Esophagus muscularis mucosa (tissue), 4 donors: ENCODE results near the gene BTBD9. TPM values are rescaled to one million over a fixed set of nuclear protein-coding genes. Genes with fewer than 3 reads are reported as not detected.

Source experiments
- DNase-seq: peaks from one replicate; pipeline ENCODE4 v3.0.0-alpha.2; 2017; ENCODE audit errors: extremely low spot score
- H3K27ac ChIP-seq, 4 donors: fragments of 200-600 bp; sonication (generic); replicated peaks in 1 of 4; 1 replicate in 3 of 4; 2 replicates in 1 of 4; pipeline ENCODE4 v1.5.1; 2016 to 2019; ENCODE audit warnings: mild to moderate bottlenecking in 1 of 4
- H3K27me3 ChIP-seq, 4 donors: fragments of 200-600 bp; sonication (generic); one replicate each; pipeline versions ENCODE4 v1.5.1 to v1.6.0; 2016 to 2019
- H3K36me3 ChIP-seq, 4 donors: fragments of 200-600 bp; sonication (generic); one replicate each; pipeline ENCODE4 v1.5.1; 2016 to 2019
- H3K4me1 ChIP-seq, 4 donors: fragments of 200-600 bp; sonication (generic); one replicate each; pipeline ENCODE4 v1.5.1; 2016 to 2019
- H3K4me3 ChIP-seq, 4 donors: fragments of 200-600 bp; sonication (generic); 1 replicate in 2 of 4; 2 replicates in 2 of 4; pipeline ENCODE4 v1.5.1; 2016 to 2019; ENCODE audit warnings: mild to moderate bottlenecking in 4 of 4, moderate library complexity in 1 of 4
- H3K9me3 ChIP-seq, 4 donors: fragments of 200-600 bp; sonication (generic); 1 replicate in 3 of 4; 2 replicates in 1 of 4; pipeline ENCODE4 v1.5.1; 2016 to 2019
- EP300 ChIP-seq: sonication (generic); formaldehyde crosslinking; IDR thresholded peaks from one replicate; pipeline ENCODE4 v1.6.1; 2017; ENCODE audit warnings: antibody characterized with exemption
- POLR2A ChIP-seq: fragments of 450-650 bp; IDR thresholded peaks from one replicate; pipeline ENCODE4 v1.6.1; 2017; ENCODE audit warnings: antibody characterized with exemption, moderate library complexity, mild to moderate bottlenecking, low read depth
- POLR2AphosphoS5 ChIP-seq, 2 donors: sonication (generic); formaldehyde crosslinking; IDR thresholded peaks; one replicate each; pipeline ENCODE4 v1.6.1; 2017; ENCODE audit warnings: antibody characterized with exemption in 2 of 2
- WGBS: methylation state at CpG from one replicate; pipeline ENCODE4 v1.1.5; 2018; 5-methylcytosine and 5-hydroxymethylcytosine counted together
- intact Hi-C: fragments of 100-400 bp; cut with DNase I; formaldehyde crosslinking; loops from one replicate; pipeline ENCODE4 v1.15.1; 2023
- total RNA-seq, 4 donors: library from RNA; depleted of rRNA; stranded (reverse); fragments of >200 nt; gene quantifications; one replicate each; pipeline versions ENCODE4 v1.1.0 to v1.2.1, GENCODE V29; 2016
- TF ChIP-seq, protein P1 (sequence below), 3 experiments: fragments of 200-600 bp in 2 of 3; fragments of 450-650 bp in 1 of 3; sonication (generic) in 2 of 3; IDR thresholded peaks; one replicate each; pipeline ENCODE4 v1.5.1; 2017 to 2019; ENCODE audit warnings: antibody characterized with exemption in 3 of 3, mild to moderate bottlenecking in 2 of 3, moderate library complexity in 1 of 3

BTBD9 gene
- total RNA-seq, 4 donors from 2014 or later: 9.4 to 14.1 (median 11.2) TPM

- Histone ChIP-seq H3K9me3 (no peaks in the 10 kb centered on the region), H3K4me1 (peaks cover 12 to 31% (median 23%) of the 10 kb centered on the region in 4 donors), H3K36me3 (no peaks in the 10 kb centered on the region), H3K27ac (no peak overlapping the region), H3K27me3 (no peaks in the 10 kb centered on the region), H3K4me3 (no peak overlapping the region)
- intact Hi-C loops: no loop called here
- no peak for DNase-seq
- TF ChIP-seq, protein P1, sequence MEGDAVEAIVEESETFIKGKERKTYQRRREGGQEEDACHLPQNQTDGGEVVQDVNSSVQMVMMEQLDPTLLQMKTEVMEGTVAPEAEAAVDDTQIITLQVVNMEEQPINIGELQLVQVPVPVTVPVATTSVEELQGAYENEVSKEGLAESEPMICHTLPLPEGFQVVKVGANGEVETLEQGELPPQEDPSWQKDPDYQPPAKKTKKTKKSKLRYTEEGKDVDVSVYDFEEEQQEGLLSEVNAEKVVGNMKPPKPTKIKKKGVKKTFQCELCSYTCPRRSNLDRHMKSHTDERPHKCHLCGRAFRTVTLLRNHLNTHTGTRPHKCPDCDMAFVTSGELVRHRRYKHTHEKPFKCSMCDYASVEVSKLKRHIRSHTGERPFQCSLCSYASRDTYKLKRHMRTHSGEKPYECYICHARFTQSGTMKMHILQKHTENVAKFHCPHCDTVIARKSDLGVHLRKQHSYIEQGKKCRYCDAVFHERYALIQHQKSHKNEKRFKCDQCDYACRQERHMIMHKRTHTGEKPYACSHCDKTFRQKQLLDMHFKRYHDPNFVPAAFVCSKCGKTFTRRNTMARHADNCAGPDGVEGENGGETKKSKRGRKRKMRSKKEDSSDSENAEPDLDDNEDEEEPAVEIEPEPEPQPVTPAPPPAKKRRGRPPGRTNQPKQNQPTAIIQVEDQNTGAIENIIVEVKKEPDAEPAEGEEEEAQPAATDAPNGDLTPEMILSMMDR (IDR thresholded peaks at IDR 0.05): no peak
- TF ChIP-seq EP300 (no peak), POLR2AphosphoS5 (IDR thresholded peaks at IDR 0.05) (no peak), POLR2A (no peak)
- WGBS: 94% methylated on average over 8 of the region's 8 CpGs
Measured at GRCh38 chr6:38208028-38208427, 431.7 kb downstream of the BTBD9 start.

- Histone ChIP-seq H3K4me3 (no peak overlapping the region), H3K9me3 (no peaks in the 10 kb centered on the region), H3K27ac (no peak overlapping the region), H3K36me3 (no peaks in the 10 kb centered on the region), H3K27me3 (no peaks in the 10 kb centered on the region), H3K4me1 (peaks cover 5 to 25% (median 16%) of the 10 kb centered on the region in 4 donors)
- 95% methylated on average over 4 of the region's 4 CpGs for WGBS
- no peak for DNase-seq
- intact Hi-C loops: no loop called here
- TF ChIP-seq POLR2AphosphoS5 (IDR thresholded peaks at IDR 0.05) (no peak), POLR2A (no peak), EP300 (no peak)
- TF ChIP-seq, protein P1 (IDR thresholded peaks at IDR 0.05): no peak
Measured at GRCh38 chr6:38207375-38207774, 432.4 kb downstream of the BTBD9 start.

DNA sequence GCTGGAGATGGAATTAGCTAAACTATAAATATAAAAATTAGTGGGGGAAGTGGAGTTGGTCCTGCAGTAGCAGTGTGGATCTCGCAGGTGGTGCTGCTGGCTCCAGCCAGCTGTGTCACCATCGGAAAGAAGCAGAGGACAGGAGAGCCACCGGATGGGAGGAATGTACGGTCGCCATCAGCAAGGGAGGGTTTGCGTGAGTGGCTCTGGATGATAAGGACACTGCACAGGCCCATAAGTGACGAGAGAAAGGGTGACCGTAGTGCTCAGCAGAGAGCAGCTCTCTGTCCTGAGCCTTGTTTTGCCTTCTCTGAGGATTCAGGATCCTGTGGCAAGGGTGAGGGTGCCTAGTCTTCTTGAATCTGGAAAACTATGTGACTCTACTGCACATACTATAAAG lies 441.5 kb downstream of the BTBD9 start:
- H3K4me1 ChIP-seq: no peaks in the 10 kb centered on the region
- H3K27me3 ChIP-seq: no peaks in the 10 kb centered on the region
- no peak overlapping the region for H3K4me3 ChIP-seq
- TF ChIP-seq POLR2AphosphoS5 (IDR thresholded peaks at IDR 0.05) (no peak), EP300 (no peak), POLR2A (no peak)
- TF ChIP-seq, protein P1 (IDR thresholded peaks at IDR 0.05): no peak
- H3K36me3 ChIP-seq: no peaks in the 10 kb centered on the region
- no peaks in the 10 kb centered on the region for H3K9me3 ChIP-seq
- WGBS: 93% methylated on average over 8 of the region's 8 CpGs
- intact Hi-C loops: no loop called here
- no peak overlapping the region for H3K27ac ChIP-seq
- DNase-seq: no peak

- 93% methylated on average over 5 of the region's 5 CpGs for WGBS
- TF ChIP-seq EP300 (no peak), POLR2A (no peak), POLR2AphosphoS5 (IDR thresholded peaks at IDR 0.05) (no peak)
- TF ChIP-seq, protein P1 (IDR thresholded peaks at IDR 0.05): no peak
- Histone ChIP-seq H3K27ac (no peak overlapping the region), H3K9me3 (no peaks in the 10 kb centered on the region), H3K27me3 (no peaks in the 10 kb centered on the region), H3K4me3 (no peak overlapping the region), H3K4me1 (no peaks in the 10 kb centered on the region), H3K36me3 (peaks cover 0 to 4% (median 2%) of the 10 kb centered on the region in 4 donors)
- intact Hi-C loops: no loop called here
- DNase-seq: no peak
Measured at GRCh38 chr6:38195113-38195635, 444.6 kb downstream of the BTBD9 start.

DNA sequence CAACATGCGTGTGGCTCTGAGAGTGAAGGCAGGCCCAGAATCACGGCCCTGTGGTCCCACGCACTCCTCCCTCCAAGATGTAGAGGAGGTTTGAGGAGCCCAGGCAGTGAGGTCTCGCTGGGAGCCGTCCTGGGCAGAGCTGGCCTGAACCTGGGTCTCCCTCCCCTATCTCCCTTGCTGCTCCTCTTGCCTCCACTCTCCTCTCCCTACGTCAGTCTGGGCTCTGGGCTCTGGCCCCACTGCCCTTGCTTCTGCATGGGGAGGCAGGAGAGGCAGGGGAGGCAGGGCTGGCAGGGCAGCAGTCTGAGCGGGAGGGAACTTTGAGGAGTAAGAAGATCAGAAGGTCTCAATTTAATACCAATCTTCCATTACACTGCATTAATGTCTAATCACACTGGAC lies 445.1 kb downstream of the BTBD9 start:
- DNase-seq: no peak
- H3K27me3 ChIP-seq: no peaks in the 10 kb centered on the region
- TF ChIP-seq, protein P1 (IDR thresholded peaks at IDR 0.05): no peak
- TF ChIP-seq POLR2AphosphoS5 (IDR thresholded peaks at IDR 0.05) (no peak), EP300 (no peak), POLR2A (no peak)
- H3K4me3 ChIP-seq: no peak overlapping the region
- no peaks in the 10 kb centered on the region for H3K4me1 ChIP-seq
- 92% methylated on average over 7 of the region's 7 CpGs for WGBS
- intact Hi-C loops: no loop called here
- no peak overlapping the region for H3K27ac ChIP-seq
- peaks cover 0 to 4% (median 2%) of the 10 kb centered on the region in 4 donors for H3K36me3 ChIP-seq
- no peaks in the 10 kb centered on the region for H3K9me3 ChIP-seq
